ENCODE results near the gene RCN2.

- TF ChIP-seq CTCF (IDR thresholded peaks at IDR 0.05; ENCODE audit: poor library complexity) (no peak), EZH2phosphoT487 (IDR thresholded peaks at IDR 0.05; ENCODE audit: low read depth, severe bottlenecking, unreplicated experiment) (no peak), EZH2 (IDR thresholded peaks at IDR 0.05; ENCODE audit: borderline replicate concordance) (no peak)
These were observed 17.8 kb upstream of the RCN2 start for GRCh38 chr15:76913737-76914136.
